KOPT-K1 (cell line): ENCODE measurements around the gene EYA4.
"Not testable (repeated sequence)": the region's sequence is repeated elsewhere in the genome, so short reads cannot be mapped to it uniquely, and the experiment has no call there.

ENCODE experiments used
- H3K27ac ChIP-seq: fragments of 200-600 bp; sonication (generic); 2 replicates; pipeline ENCODE4 v1.5.1; 2016; ENCODE audit warnings: antibody characterized with exemption, mild to moderate bottlenecking, low read depth, low read length; ENCODE audit not compliant: poor library complexity, severe bottlenecking
- H3K36me3 ChIP-seq: fragments of 200-600 bp; sonication (generic); 2 replicates; pipeline ENCODE4 v1.5.1; 2017; ENCODE audit warnings: antibody characterized with exemption, mild to moderate bottlenecking, low read length, moderate library complexity; ENCODE audit not compliant: insufficient read depth
- H3K9me3 ChIP-seq: fragments of 200-600 bp; sonication (generic); 2 replicates; pipeline ENCODE4 v1.5.1; 2017; ENCODE audit warnings: antibody characterized with exemption, low read length, mild to moderate bottlenecking; ENCODE audit not compliant: insufficient read depth, poor library complexity, severe bottlenecking

The EYA4 gene

GRCh38 chr6:133546098-133546497 lies 304.9 kb downstream of the EYA4 start:
- Histone ChIP-seq H3K36me3 (no peaks in the 10 kb centered on the region), H3K27ac (no peak overlapping the region), H3K9me3 (no peaks in the 10 kb centered on the region)

GRCh38 chr6:133547136-133547535 lies 306.0 kb downstream of the EYA4 start:
- no peaks in the 10 kb centered on the region for H3K9me3 ChIP-seq
- no peaks in the 10 kb centered on the region for H3K36me3 ChIP-seq
- H3K27ac ChIP-seq, result no peak overlapping the region

GRCh38 chr6:133548423-133549159 lies 307.4 kb downstream of the EYA4 start:
- Histone ChIP-seq H3K27ac (no peak overlapping the region), H3K9me3 (no peaks in the 10 kb centered on the region), H3K36me3 (no peaks in the 10 kb centered on the region)

- no peaks in the 10 kb centered on the region for H3K36me3 ChIP-seq
- H3K9me3 ChIP-seq, result no peaks in the 10 kb centered on the region
- H3K27ac ChIP-seq, result no peak overlapping the region
These were observed 308.2 kb downstream of the EYA4 start for GRCh38 chr6:133549371-133549801.

- Histone ChIP-seq H3K9me3 (no peaks in the 10 kb centered on the region), H3K27ac (no peak overlapping the region), H3K36me3 (no peaks in the 10 kb centered on the region)
These were observed 308.9 kb downstream of the EYA4 start for GRCh38 chr6:133550026-133550425.

- H3K27ac ChIP-seq, result no peak overlapping the region
- no peaks in the 10 kb centered on the region for H3K36me3 ChIP-seq
- H3K9me3 ChIP-seq, result no peaks in the 10 kb centered on the region
These were observed 310.3 kb downstream of the EYA4 start for GRCh38 chr6:133551436-133551835.

GRCh38 chr6:133551847-133552341 lies 310.7 kb downstream of the EYA4 start:
- Histone ChIP-seq H3K36me3 (no peaks in the 10 kb centered on the region), H3K27ac (no peak overlapping the region), H3K9me3 (no peaks in the 10 kb centered on the region)

- H3K9me3 ChIP-seq, result no peaks in the 10 kb centered on the region
- no peak overlapping the region for H3K27ac ChIP-seq
- no peaks in the 10 kb centered on the region for H3K36me3 ChIP-seq
These were observed 312.5 kb downstream of the EYA4 start for GRCh38 chr6:133553652-133554051.

- H3K36me3 ChIP-seq, H3K27ac ChIP-seq, H3K9me3 ChIP-seq: not testable (repeated sequence)
These were observed 313.0 kb downstream of the EYA4 start for GRCh38 chr6:133554121-133554520.

- no peaks in the 10 kb centered on the region for H3K9me3 ChIP-seq
- no peak overlapping the region for H3K27ac ChIP-seq
- H3K36me3 ChIP-seq, result no peaks in the 10 kb centered on the region
These were observed 314.5 kb downstream of the EYA4 start for GRCh38 chr6:133555685-133556084.

- Histone ChIP-seq H3K27ac (no peak overlapping the region), H3K36me3 (no peaks in the 10 kb centered on the region), H3K9me3 (no peaks in the 10 kb centered on the region)
These were observed 318.8 kb downstream of the EYA4 start for GRCh38 chr6:133559926-133560325.

GRCh38 chr6:133567636-133568035 lies 326.5 kb downstream of the EYA4 start:
- Histone ChIP-seq H3K36me3 (no peaks in the 10 kb centered on the region), H3K27ac (no peak overlapping the region), H3K9me3 (no peaks in the 10 kb centered on the region)

- no peak overlapping the region for H3K27ac ChIP-seq
These were observed 328.1 kb downstream of the EYA4 start for GRCh38 chr6:133568970-133569889.

GRCh38 chr6:133571681-133572080 lies 330.5 kb downstream of the EYA4 start:
- Histone ChIP-seq H3K9me3 (no peaks in the 10 kb centered on the region), H3K27ac (no peak overlapping the region), H3K36me3 (no peaks in the 10 kb centered on the region)

More at GRCh38 chr6:133568970-133569889, 328.1 kb downstream of the EYA4 start:
- Histone ChIP-seq H3K9me3 (no peaks in the 10 kb centered on the region), H3K36me3 (no peaks in the 10 kb centered on the region)

- H3K36me3 ChIP-seq, result no peaks in the 10 kb centered on the region
- H3K9me3 ChIP-seq, result no peaks in the 10 kb centered on the region
- H3K27ac ChIP-seq, result no peak overlapping the region
These were observed 336.7 kb downstream of the EYA4 start for GRCh38 chr6:133577851-133578250.
